Muscle of back (tissue), 11 donors: ENCODE data around the gene MPRIP. TPM values are rescaled to one million over a fixed set of nuclear protein-coding genes. Genes with fewer than 3 reads are reported as not detected.
A peak's percentile ranks its signal among the peaks of the same experiment; 100 is the strongest.

Source experiments
- DNase-seq, 3 donors: peaks; one replicate each; pipeline versions ENCODE4 v3.0.0 to v3.0.0-alpha.2; 2013
- polyA plus RNA-seq, 10 donors: library from polyadenylated mRNA; unstranded; fragments of 120-200 nt; gene quantifications; one replicate each; pipeline ENCODE4 v1.2.1, GENCODE V29; 2013; ENCODE audit not compliant: insufficient read length in 10 of 10

The MPRIP gene
- polyA plus RNA-seq, 10 donors, result 155 to 217 (median 183) TPM

- no peak for DNase-seq
Observed at GRCh38 chr17:17229416-17230384, 187.4 kb downstream of the MPRIP start.

GRCh38 chr17:17231621-17232302, 189.5 kb downstream of the MPRIP start:
- DNase-seq, result no peak

- no peak for DNase-seq
Observed at GRCh38 chr17:17232303-17232621, 190.0 kb downstream of the MPRIP start.

GRCh38 chr17:17235212-17236174, 193.2 kb downstream of the MPRIP start:
- peak; percentile 7 to 42 (median 40) for DNase-seq

- DNase-seq, result peak; percentile 17 to 69 (median 31)
Observed at GRCh38 chr17:17236295-17237025, 194.2 kb downstream of the MPRIP start.

- peak; percentile 89 to 96 (median 92) for DNase-seq
Observed at GRCh38 chr17:17237026-17237799, 195.0 kb downstream of the MPRIP start, which contains the start of gene FLCN. Gene FLCN, minus strand, starts transcription at chr17:17237168. Its CDS starts 9,031 bp downstream, at chr17:17228137.

GRCh38 chr17:17239832-17240231, 197.6 kb downstream of the MPRIP start:
- DNase-seq, result no peak

- DNase-seq, result no peak
Observed at GRCh38 chr17:17241656-17242055, 199.4 kb downstream of the MPRIP start.

- no peak for DNase-seq
Observed at GRCh38 chr17:17242246-17242645, 200.0 kb downstream of the MPRIP start.

Other genes with a start within 250 kb of the MPRIP start
- 1 to 10 TPM in 1 of 10 donors, under 1 TPM in 7, not detected in 2; 0.09 to 2.2 (median 0.24) TPM for gene TNFRSF13B, start 70.3 kb upstream of the MPRIP start, polyA plus RNA-seq
- gene PLD6, start 163.9 kb downstream of the MPRIP start, polyA plus RNA-seq, result 1 to 10 TPM; 3.3 to 5.3 (median 4.4) TPM
- 10 to 100 TPM; 16.1 to 43.6 (median 22.7) TPM for gene FLCN, start 194.7 kb downstream of the MPRIP start, polyA plus RNA-seq
- 10 to 100 TPM; 69.2 to 89.4 (median 73.7) TPM for gene COPS3, start 238.8 kb downstream of the MPRIP start, polyA plus RNA-seq